Stimulated activated CD8-positive, alpha-beta memory T cell treated with anti-CD3 and anti-CD28 coated beads, Interleukin-7, amount 100 ng/mL, for 24 hours (primary cell): ENCODE data around the gene STARD8.

ENCODE experiments used
- DNase-seq: peaks from one replicate; pipeline ENCODE4 v3.0.0-alpha.2; 2020; ENCODE audit warnings: low read depth

The STARD8 gene

GRCh38 chrX:68693481-68694434 is 46.3 kb downstream of the STARD8 start:
- no peak for DNase-seq

- DNase-seq = no peak
Measured at GRCh38 chrX:68694435-68695205, 47.2 kb downstream of the STARD8 start.

GRCh38 chrX:68695206-68695845 is 47.9 kb downstream of the STARD8 start:
- DNase-seq = no peak

- no peak for DNase-seq
Measured at GRCh38 chrX:68696267-68696990, 49.0 kb downstream of the STARD8 start.

- no peak for DNase-seq
Measured at GRCh38 chrX:68697036-68697435, 49.6 kb downstream of the STARD8 start.

GRCh38 chrX:68697465-68698125 is 50.1 kb downstream of the STARD8 start:
- no peak for DNase-seq

- no peak for DNase-seq
Measured at GRCh38 chrX:68698942-68699341, 51.5 kb downstream of the STARD8 start.

- no peak for DNase-seq
Measured at GRCh38 chrX:68699960-68700746, 52.7 kb downstream of the STARD8 start.

- DNase-seq = no peak
Measured at GRCh38 chrX:68703369-68703768, 55.9 kb downstream of the STARD8 start.

GRCh38 chrX:68703846-68704245 is 56.4 kb downstream of the STARD8 start:
- no peak for DNase-seq

- DNase-seq = no peak
Measured at GRCh38 chrX:68705986-68706385, 58.5 kb downstream of the STARD8 start.

- no peak for DNase-seq
Measured at GRCh38 chrX:68708503-68709290, 61.2 kb downstream of the STARD8 start.

- no peak for DNase-seq
Measured at GRCh38 chrX:68710870-68711576, 63.6 kb downstream of the STARD8 start.

GRCh38 chrX:68711845-68712244 is 64.4 kb downstream of the STARD8 start:
- DNase-seq = no peak

- DNase-seq = no peak
Measured at GRCh38 chrX:68714856-68715255, 67.4 kb downstream of the STARD8 start.

- DNase-seq = no peak
Measured at GRCh38 chrX:68717196-68717595, 69.7 kb downstream of the STARD8 start.

- no peak for DNase-seq
Measured at GRCh38 chrX:68717663-68718442, 70.4 kb downstream of the STARD8 start.

- no peak for DNase-seq
Measured at GRCh38 chrX:68718443-68718820, 71.0 kb downstream of the STARD8 start.
